Measurements from ENCODE around the gene DCST2.

Gene DCST2

GRCh38 chr1:155033524-155033923 lies at the start of gene DCST2, which contains the start of gene DCST1:
DCST2 (minus strand) TSS chr1:155033781; CDS start chr1:155033701, 80 bp downstream.
DCST1 (plus strand) TSS chr1:155033824; CDS start chr1:155034037, 213 bp downstream.
- no peak for DNase-seq

GRCh38 chr1:155083052-155083541 lies 49.5 kb upstream of the DCST2 start:
- DNase-seq, result no peak

- DNase-seq, result no peak
Observed at GRCh38 chr1:155082301-155083051, 48.9 kb upstream of the DCST2 start.

- no peak for DNase-seq
Observed at GRCh38 chr1:155081472-155082300, 48.1 kb upstream of the DCST2 start.

GRCh38 chr1:155080312-155081228 lies 47.0 kb upstream of the DCST2 start:
- DNase-seq, result no peak

- DNase-seq, result no peak
Observed at GRCh38 chr1:155079487-155080311, 46.1 kb upstream of the DCST2 start.

GRCh38 chr1:155079210-155079486 lies 45.6 kb upstream of the DCST2 start:
- no peak for DNase-seq

- DNase-seq, result peak; percentile 50 to 51
Observed at GRCh38 chr1:155078469-155079209, 45.1 kb upstream of the DCST2 start, which contains the start of gene EFNA3. EFNA3 (plus strand) TSS chr1:155078837; CDS start chr1:155078942, 105 bp downstream.

- no peak for DNase-seq
Observed at GRCh38 chr1:155077758-155078445, 44.3 kb upstream of the DCST2 start.

GRCh38 chr1:155077346-155077745 lies 43.8 kb upstream of the DCST2 start:
- no peak for DNase-seq

GRCh38 chr1:155076371-155076770 lies 42.8 kb upstream of the DCST2 start:
- DNase-seq, result no peak

- DNase-seq, result no peak
Observed at GRCh38 chr1:155075535-155075934, 42.0 kb upstream of the DCST2 start.

GRCh38 chr1:155073377-155074242 lies 40.0 kb upstream of the DCST2 start:
- DNase-seq, result no peak

- DNase-seq, result no peak
Observed at GRCh38 chr1:155072531-155073289, 39.1 kb upstream of the DCST2 start.

GRCh38 chr1:155071701-155072100 lies 38.1 kb upstream of the DCST2 start:
- DNase-seq, result no peak

GRCh38 chr1:155070721-155071569 lies 37.4 kb upstream of the DCST2 start:
- peak; percentile 63 to 66 for DNase-seq

GRCh38 chr1:155070158-155070621 lies 36.6 kb upstream of the DCST2 start:
- no peak for DNase-seq

Measured in activated CD4-positive, alpha-beta T cell treated with anti-CD3 and anti-CD28 coated beads, Interleukin-2, amount 50 U/mL, for 4 hours (primary cell).